Muscle of arm (tissue), 12 donors: Measurements from ENCODE around the gene PALLD. TPM values are rescaled to one million over a fixed set of nuclear protein-coding genes. Genes with fewer than 3 reads are reported as not detected.

Experiments
- DNase-seq: peaks from one replicate; pipeline ENCODE4 v3.0.0-alpha.2; 2013
- polyA plus RNA-seq, 12 donors: library from polyadenylated mRNA; unstranded; fragments of 120-200 nt; gene quantifications; one replicate each; pipeline ENCODE4 v1.2.1, GENCODE V29; 2013; ENCODE audit not compliant: insufficient read length in 12 of 12

The PALLD gene
- polyA plus RNA-seq, 12 donors = 114 to 205 (median 160) TPM; not detected in 1

DNA sequence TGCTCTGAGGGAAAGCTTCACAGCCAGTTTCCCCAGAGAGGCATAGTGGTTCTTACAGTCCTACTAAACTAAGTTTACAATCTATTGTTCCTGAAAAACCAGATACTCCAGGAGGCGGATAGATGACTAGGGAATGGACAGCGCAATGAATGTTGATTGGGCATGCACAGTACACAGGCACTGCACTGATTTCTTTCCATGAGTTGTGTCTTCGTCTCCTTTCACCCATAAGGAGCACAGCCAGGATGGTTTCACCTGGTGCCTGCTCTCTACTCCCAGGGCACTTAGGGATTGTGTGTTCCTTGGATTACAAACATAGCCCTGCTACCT, 144.9 kb downstream of the PALLD start:
- no peak for DNase-seq

DNA sequence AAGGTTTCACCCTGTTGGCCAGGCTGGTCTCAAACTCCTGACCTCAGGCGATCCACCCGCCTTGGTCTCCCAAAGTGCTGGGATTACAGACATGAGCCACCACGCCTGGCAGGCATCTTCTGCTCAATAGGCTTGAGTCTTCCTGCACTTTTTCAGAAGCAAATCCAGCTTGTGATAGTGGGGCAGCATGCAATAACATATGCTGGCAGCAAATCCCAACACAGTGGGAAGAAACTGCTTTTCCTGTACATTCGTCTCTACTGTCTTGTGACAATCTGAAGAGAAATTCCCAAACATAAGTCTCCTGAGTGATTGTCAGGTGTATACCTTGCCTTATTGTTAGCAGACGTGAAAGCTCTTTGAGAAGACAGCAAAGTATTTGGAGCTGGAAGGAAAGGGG, 145.7 kb downstream of the PALLD start:
- no peak for DNase-seq

DNA sequence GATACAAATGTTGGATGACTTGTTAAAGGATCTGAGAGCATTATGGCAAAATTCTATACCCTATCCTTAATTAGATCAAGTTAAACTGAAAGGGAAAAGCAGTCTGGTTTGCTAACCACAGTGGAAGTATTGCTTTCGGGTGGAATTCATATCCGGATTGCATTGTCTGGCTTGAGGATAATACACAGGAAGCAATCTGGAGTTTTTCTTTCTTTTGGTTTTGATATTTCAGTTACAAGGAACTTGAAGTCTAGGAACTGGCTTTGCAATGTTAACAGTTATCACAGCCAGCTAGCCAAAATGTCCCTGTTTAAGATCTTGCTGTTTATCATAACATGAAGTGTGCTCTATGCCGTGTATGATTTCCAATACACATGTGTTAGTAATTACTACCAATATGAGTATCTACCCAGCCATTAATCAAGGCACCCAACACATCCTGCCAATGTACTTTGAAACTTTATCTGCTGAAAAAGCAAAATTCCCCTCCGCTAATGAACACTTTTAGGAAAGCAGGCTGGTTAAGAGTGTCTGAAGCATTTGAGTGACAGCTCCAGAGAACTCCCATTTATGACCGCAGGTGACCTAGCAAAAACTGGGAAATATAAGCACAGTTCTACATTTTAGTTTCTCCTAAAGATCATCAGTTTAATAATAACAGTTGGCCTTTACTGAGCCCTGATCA, 146.4 kb downstream of the PALLD start:
- DNase-seq = no peak

DNA sequence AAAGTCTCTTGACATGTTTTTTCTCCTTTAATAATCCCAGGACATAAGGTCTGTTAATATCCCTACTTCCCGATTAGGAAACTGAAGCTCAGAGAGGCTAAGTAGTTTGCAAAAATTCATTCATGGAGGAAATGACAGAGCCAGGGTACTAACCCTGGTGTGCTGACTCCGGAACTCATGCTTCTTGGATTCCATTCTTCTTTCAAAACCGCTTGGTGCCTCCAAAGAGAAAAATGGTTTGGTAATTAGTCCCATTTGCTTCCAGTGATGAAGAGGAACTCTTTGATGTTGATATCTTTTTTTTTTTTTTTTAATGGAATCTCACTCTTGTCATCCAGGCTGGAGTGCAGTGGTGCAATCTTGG, 146.9 kb downstream of the PALLD start:
- DNase-seq = no peak

DNA sequence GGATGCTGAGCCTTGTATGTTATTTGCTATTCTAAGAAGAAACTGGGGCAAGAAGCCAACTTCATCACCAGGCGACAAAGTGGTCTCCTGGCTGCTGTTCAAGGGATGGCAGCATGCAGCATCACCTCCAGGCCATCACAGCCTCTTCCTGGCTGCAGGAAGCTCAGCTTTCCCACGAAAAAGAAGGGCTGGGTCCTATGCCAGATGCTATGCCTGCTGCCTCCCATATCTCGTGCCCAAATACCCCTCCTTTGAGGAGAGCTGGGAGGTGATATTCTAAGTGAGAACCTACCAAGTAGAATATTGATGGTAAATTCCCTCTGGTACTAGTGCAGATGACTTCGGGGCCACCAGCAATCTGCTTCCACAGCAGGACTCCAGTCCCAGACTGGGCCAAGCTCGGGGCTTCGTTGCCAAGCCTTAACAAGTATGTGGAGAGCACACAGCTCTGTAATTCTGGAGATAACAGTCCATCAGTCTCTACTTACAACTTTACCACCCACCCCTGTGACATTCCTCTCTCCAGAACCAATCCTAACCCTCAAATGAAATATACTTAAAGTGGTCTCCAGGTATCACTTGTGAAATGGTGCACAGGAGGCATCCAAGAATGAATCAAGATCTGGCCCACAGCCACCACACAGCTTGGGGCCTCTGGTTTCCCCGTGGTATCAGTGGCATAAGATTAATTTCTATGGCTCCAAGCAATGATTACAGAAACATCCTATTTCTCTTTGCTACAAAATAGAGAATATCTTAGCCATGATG, 149.3 kb downstream of the PALLD start:
- DNase-seq = no peak

DNA sequence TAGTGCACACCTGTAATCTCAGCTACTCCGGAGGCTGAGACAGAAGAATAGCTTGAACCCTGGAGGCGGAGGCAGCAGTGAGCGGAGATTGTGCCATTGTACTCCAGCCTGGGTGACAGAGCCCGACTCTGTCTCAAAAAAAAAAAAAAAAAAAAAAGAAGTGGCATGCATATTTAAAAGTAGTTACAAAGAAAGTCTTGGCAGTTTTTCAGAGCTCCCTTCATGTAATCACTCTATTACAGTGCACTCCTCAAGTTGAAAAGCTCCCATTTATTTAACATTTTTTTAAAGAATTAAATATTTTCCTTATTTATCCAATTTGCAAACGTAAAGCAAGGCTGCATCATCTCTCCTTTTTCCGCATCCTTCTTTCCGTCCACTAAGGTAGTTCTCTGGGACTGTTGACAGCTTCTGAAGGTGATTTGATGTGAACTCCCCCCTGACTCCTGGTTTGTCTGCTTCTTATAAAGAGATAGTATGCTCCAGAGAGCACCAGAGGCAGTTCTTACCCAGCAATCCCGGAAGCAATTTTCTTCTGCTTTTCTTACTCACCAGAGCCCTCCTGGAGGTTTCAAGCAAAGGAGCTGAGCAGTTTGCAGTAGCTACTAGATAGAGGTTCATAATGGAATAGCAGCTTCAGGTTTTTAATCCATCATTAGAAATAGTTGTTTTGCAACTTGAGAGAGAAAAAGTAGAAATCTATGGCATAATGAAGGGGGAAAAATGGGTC, 151.0 kb downstream of the PALLD start:
- DNase-seq = no peak

DNA sequence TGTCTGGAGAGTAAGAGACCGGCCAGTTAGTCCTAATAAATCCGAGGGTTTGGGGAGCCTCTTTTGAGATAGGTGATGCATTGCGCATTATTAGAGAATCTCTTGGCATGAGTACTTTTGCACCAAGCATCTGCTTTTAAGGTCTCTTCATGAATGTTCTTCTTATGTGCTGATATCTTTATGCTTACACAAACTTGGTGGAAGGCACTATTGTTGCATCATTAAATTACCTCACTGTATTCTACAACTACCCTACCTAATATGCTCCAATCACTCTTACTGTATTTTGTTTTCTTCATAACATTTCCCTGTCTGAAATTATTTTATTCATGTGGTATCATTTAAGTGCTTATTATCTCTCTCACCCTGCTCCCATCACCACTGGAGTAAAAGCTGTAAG, 151.6 kb downstream of the PALLD start:
- DNase-seq = no peak

DNA sequence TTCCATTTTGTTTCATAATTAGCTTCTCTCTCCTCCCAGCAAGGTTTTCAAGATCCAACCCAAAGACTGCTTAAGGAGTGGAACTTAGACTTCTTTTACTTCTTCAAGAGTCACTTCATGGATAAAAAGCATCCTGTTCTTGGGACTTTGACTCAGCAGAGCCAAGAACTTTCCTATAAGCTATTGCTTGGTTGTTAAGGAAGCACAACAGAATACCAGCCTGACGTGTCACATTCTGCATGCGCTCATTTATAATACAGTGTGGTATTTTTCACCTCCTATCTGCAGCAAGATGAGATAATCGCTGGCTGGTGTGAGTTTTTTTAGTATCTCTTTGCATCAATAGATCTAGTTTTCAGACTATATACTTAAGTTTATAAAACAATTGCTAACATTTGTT, 152.1 kb downstream of the PALLD start:
- no peak for DNase-seq

DNA sequence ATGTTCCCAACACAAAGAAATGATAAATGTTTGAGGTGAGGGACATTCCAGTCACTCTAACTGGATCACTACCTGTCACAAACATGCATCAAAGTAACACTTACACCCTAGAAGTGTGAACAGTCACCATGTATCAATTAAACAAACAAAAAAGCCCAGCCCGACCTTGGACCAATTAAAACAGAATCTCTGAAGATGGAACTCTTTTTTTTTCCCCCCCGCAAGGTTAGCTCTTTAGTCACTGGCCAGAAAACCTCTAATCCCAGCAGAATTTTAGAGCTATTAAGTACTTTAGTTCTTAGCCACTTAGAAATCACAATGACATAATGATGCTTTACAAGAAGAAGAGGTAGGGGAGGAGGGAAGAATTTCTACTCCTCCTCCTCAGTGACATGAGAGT, 154.5 kb downstream of the PALLD start:
- no peak for DNase-seq

DNA sequence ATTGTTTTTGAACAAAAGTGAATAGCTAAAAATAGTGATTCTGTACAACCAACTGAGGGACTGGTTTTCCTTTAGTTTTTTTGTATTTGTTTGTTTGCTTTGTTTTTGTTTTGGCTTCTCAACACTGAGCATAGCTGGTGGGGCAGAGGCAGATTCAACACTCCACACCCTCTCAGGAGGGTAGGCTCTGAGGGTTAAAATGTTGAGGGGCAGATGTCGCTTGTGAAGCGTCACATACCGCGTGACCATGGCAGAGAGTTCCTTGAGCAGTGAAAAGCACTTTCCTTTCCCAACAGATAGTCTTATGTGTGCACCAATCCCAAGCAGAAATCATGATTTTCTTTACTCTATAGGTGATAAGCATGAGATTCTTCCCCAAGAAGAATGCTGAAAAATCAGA, 155.0 kb downstream of the PALLD start:
- no peak for DNase-seq

DNA sequence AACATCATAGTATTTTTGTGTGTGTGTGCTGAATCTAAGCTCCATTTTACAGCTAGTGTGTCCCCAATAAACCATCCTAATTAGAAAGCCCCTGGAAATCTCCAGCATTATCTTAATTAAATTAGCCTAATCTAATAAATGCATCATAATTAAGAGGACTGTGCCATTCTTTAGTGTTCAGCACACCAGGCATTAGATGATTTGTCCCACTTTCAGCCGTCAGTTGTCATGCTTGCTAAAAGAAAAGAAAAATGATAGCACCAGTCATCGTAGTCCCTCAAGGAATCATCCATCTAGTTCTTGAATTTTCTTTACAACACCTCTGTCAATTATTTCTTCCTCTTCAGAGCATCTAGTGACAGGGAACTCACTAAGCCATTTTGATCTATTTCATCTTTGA, 155.9 kb downstream of the PALLD start:
- DNase-seq = no peak

DNA sequence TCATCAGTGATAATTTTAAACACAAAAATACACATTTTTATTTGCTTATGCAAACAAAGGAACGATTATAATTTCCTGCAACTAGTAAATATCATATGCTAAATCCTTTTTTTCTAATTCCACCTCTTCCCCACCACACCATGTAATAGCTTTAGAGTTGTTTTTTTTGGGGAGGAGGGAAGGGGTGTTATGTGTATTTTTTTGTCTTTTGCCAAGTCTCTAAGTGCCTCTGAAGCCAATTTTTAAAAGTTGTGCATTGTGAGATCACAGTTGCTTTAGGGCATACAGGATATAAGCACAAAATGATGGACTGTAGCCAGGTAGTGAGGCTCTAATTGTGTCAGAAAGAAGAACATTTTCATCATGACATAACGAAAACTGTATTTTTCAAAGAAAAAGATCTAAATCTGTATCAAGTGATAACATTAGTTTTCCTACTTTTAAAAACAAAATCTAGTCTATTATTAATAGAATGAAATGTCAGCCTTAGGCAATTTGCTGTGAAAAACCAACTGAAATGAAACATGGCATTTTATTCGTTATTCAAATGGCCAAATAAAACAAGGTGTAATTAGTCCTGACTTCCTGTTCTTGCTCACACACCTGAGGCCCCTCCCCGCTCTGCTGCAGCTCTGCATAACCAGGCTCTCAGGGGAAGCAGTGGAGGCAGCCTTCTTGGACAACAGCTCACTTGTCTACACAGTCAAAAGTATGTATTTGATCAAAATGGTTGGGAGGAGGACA, 157.4 kb downstream of the PALLD start:
- no peak for DNase-seq

DNA sequence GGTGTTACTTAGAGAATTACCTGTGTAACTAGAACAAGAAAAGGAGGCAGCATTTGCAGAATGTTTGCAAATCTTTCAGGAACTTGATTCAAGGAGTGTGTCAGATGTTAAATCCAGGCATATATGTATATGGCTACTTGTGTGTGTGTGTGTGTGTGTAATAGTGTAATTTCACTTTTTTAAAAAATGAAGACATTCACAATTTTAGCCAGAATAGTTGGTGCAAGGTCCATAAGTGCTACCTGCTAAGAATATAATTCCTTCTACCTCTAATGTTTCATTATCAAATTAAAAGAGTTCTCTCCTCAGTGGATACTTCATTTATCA, 158.0 kb downstream of the PALLD start:
- DNase-seq = no peak

DNA sequence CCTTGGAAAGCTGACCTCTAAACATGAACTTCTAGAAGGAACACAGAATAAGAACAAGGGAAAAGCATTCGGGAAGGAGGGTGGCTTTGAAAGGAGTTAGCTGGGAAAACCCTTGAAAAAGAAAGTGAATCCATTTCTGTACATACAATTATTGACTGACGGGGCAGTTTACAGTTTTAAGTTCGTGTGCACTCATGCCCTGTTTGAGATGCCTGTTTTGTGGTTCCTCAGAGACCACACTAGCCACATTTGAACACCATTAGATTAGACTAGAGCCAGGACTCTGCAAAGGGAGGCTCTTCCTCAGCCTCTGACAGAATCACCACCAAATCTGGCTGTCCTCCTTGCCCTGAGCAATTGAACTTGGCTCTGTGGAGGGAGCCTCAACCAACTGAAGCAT, 158.3 kb downstream of the PALLD start:
- DNase-seq = no peak

DNA sequence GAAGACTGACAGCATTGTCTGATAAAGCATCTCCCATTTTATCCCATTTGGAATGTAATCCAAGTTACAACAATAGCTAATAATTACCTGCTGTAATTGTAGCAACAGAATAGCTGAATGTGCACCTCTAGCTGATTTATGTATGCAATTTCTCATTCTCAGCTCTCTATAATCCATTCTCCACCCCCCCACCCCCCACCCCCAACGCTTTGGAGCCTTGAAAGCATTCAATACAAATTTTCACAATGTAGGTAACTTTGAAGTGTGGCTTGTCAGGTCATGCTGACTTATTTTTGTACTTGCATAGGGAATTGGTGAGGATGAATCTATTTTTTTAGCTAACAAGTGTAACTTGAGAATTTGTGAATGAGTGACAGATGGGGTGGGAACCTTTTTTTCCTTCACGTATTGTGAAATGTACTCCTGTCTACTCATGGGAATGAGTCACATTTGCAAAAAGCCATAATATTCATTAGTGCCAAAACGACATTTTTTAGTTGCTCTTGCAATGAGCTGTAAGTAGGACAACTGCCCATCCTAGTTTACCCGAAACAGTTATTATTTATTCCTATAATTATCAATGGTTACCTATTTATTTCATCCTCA, 159.3 kb downstream of the PALLD start:
- no peak for DNase-seq

DNA sequence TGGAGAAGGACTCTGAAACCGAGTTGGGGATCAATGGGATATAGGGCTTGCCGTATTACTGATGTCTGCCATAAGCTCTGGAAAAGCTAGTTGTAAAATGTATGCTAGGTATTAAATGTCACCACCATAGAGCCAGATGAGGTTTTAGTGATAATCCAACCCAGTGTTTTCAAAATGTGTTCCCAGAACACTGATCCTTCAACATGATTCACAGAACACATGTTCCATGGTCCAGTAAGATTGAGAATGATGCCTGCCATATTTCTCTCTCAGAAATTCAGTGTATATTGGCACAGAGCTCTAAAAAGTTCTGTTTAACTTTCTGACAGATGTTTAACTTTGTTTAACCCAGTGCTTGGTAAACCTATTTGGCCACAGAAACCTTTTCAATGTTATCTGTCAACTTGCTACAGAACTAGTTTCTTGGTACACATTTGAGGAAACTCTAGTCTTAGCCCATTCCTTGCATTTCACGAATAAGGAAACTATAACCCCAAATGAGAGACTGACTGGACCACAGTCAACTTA, 160.2 kb downstream of the PALLD start:
- DNase-seq = no peak

DNA sequence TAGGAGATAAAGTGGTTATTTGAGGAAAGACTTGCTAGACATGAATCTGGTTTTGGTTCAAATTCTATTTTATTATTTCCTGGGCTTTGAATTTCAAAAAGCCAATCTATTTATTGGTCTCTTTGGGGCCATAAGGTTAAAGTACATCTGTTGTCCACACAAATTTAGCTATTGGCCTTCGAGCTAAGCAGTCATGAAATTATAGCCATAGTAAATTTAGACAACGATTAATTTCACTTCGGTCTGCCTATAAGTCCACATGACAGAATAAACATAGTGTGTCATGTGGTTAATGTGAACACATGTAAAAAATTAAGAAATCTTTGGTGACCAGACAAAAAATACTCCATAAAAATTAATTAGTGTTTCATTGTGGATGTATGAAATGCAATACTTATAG, 161.9 kb downstream of the PALLD start:
- DNase-seq = no peak

DNA sequence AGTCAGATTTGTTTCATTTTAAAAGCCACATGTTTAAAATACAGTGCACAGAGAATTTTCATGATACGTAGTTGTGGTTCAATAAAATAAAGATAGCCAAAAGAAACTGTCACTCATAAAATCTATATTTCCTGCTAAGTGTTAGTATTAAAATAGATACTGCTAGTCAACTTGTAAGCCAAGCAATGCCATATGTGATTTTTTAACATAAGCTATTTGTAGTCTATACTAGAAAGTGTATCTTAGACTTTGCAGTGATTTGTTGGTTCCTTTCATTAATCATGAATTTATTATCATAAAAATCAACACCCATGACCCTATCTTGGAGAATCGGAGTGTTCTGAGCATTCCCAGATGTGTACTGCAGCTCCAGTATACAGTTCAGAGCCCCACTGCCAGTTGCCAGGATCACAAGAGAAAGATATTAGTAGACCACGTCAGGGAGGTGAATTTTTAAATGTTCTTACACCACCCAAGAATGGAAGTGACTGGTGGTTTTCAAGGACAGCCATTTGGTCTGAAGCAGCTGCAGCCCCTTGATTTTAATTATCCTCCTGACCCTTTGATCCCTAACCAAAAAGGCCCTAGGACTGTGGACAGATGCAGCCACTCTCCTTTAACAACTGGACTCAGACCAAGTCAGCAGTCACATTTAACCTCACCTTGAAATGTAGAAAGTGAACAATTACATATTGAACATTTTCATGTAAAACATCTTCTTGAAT, 163.1 kb downstream of the PALLD start:
- DNase-seq = no peak

DNA sequence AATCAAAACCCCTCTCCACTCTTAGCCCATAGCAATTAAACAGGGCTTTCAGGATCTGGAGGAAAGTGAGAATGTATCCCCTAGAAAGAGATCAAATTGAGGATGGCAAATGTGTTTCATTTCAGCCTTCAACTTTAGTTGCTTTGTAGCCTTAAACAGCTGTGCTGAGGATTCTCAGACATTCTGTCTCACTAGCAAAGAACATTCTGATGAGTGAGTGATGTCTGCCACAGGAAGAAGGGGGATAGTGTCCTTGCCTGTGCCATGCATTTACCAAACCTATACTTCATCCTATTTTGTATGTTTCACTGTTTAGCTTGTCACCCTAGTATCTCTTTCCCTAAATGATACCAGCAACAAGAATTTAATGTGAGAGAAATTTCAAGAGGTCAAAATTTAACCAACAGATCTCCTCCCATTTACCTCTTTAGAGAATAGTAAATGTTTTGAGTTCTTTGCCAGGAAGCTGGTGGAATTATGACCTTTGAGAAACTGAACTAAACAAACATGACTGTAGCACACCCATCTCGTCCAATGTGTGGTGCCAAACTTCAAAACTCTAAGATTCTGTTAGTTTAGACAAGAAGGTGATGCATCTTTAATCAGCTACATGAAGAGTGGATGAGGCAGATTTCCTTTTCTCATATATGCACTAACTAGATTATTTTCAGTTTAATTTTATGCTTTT, 165.6 kb downstream of the PALLD start:
- DNase-seq = no peak

DNA sequence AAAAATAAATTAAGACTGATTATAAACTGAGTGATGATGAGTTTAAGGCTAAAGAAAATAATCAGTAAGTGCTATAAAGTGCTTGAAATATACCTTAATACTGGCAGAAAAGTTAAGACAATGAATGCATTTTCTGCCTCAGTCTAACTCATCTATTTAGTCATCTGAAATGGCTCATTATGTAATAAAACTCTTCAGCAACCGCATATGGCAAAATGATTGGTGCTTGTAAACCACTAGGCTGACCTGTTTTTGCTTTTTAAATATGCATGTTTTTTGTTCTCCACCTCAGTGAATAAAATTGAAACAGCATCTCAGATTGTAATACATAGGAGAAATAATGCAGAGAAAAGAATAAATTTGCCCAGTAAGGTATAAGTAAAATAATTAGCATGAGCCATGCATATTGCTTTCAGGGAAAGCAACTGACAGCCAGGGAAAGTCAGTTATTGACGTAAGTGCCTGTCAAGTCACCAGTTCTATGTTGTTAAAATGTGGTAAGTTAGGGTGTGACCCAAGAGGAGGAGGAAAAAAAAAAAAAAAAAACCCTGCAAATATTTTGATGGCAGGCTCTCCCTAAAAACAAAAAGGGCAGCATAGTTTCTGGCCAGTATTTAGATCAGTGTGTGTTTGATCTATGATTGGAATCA, 167.5 kb downstream of the PALLD start:
- DNase-seq = no peak
